ENCODE measurements around the gene ARHGAP28. TPM values are rescaled to one million over a fixed set of nuclear protein-coding genes. Genes with fewer than 3 reads are reported as not detected.

Gene ARHGAP28
- total RNA-seq, 4 donors from 2014 or later = 2.5 to 11.1 (median 5.5) TPM

- DNase-seq (ENCODE audit: low spot score in 2 of 2) = no peak
- Histone ChIP-seq H3K4me3 (no peak overlapping the region), H3K4me1 (no peaks in the 10 kb centered on the region), H3K9me3 (no peaks in the 10 kb centered on the region), H3K27ac (no peak overlapping the region), H3K27me3 (no peaks in the 10 kb centered on the region), H3K36me3 (no peaks in the 10 kb centered on the region)
- TF ChIP-seq CTCF (IDR thresholded peaks at IDR 0.05) (no peak), EP300 (IDR thresholded peaks at IDR 0.05) (no peak), POLR2AphosphoS5 (IDR thresholded peaks at IDR 0.05) (no peak), POLR2A (IDR thresholded peaks at IDR 0.05) (no peak)
- 97% methylated on average over 18 of the region's 18 CpGs for WGBS
Observed at GRCh38 chr18:6955304-6955703, 225.8 kb downstream of the ARHGAP28 start.

GRCh38 chr18:6956495-6956894 is 227.0 kb downstream of the ARHGAP28 start:
- no peak for DNase-seq (ENCODE audit: low spot score in 2 of 2)
- H3K27ac ChIP-seq = no peak overlapping the region
- H3K4me3 ChIP-seq = no peak overlapping the region
- H3K27me3 ChIP-seq = no peaks in the 10 kb centered on the region
- WGBS = 84% methylated on average over 5 of the region's 5 CpGs
- no peaks in the 10 kb centered on the region for H3K9me3 ChIP-seq
- TF ChIP-seq CTCF (IDR thresholded peaks at IDR 0.05) (no peak), POLR2A (IDR thresholded peaks at IDR 0.05) (no peak), EP300 (IDR thresholded peaks at IDR 0.05) (no peak), POLR2AphosphoS5 (IDR thresholded peaks at IDR 0.05) (no peak)
- H3K4me1 ChIP-seq = no peaks in the 10 kb centered on the region
- no peaks in the 10 kb centered on the region for H3K36me3 ChIP-seq

GRCh38 chr18:6956999-6957398 is 227.5 kb downstream of the ARHGAP28 start:
- DNase-seq (ENCODE audit: low spot score in 2 of 2) = no peak
- Histone ChIP-seq H3K27ac (no peak overlapping the region), H3K9me3 (no peaks in the 10 kb centered on the region), H3K36me3 (no peaks in the 10 kb centered on the region), H3K4me3 (no peak overlapping the region), H3K4me1 (no peaks in the 10 kb centered on the region), H3K27me3 (no peaks in the 10 kb centered on the region)
- TF ChIP-seq POLR2AphosphoS5 (IDR thresholded peaks at IDR 0.05) = no peak
- no peak for TF ChIP-seq POLR2A (IDR thresholded peaks at IDR 0.05)
- no peak for TF ChIP-seq EP300 (IDR thresholded peaks at IDR 0.05)
- no peak for TF ChIP-seq CTCF (IDR thresholded peaks at IDR 0.05)
- 97% methylated on average over 11 of the region's 12 CpGs for WGBS

GRCh38 chr18:6959110-6959509 is 229.6 kb downstream of the ARHGAP28 start:
- no peak for DNase-seq (ENCODE audit: low spot score in 2 of 2)
- Histone ChIP-seq H3K4me3 (no peak overlapping the region), H3K27me3 (no peaks in the 10 kb centered on the region), H3K36me3 (no peaks in the 10 kb centered on the region), H3K4me1 (no peaks in the 10 kb centered on the region), H3K9me3 (no peaks in the 10 kb centered on the region), H3K27ac (no peak overlapping the region)
- WGBS = 88% methylated on average over 12 of the region's 12 CpGs
- TF ChIP-seq POLR2A (IDR thresholded peaks at IDR 0.05) (no peak), POLR2AphosphoS5 (IDR thresholded peaks at IDR 0.05) (no peak), CTCF (IDR thresholded peaks at IDR 0.05) (no peak), EP300 (IDR thresholded peaks at IDR 0.05) (no peak)

- no peak overlapping the region for H3K4me3 ChIP-seq
- no peaks in the 10 kb centered on the region for H3K9me3 ChIP-seq
- no peak for TF ChIP-seq CTCF (IDR thresholded peaks at IDR 0.05)
- TF ChIP-seq POLR2AphosphoS5 (IDR thresholded peaks at IDR 0.05) = no peak
- no peak for TF ChIP-seq POLR2A (IDR thresholded peaks at IDR 0.05)
- TF ChIP-seq EP300 (IDR thresholded peaks at IDR 0.05) = no peak
- H3K27me3 ChIP-seq = no peaks in the 10 kb centered on the region
- no peak overlapping the region for H3K27ac ChIP-seq
- H3K36me3 ChIP-seq = no peaks in the 10 kb centered on the region
- 97% methylated on average over 1 of the region's 1 CpG for WGBS
- no peaks in the 10 kb centered on the region for H3K4me1 ChIP-seq
- no peak for DNase-seq (ENCODE audit: low spot score in 2 of 2)
Observed at GRCh38 chr18:6960124-6960523, 230.6 kb downstream of the ARHGAP28 start.
